ENCODE measurements around the gene RCN2. TPM values are rescaled to one million over a fixed set of nuclear protein-coding genes. Genes with fewer than 3 reads are reported as not detected.

RCN2 gene
- polyA plus RNA-seq, 4 donors, result 217 to 260 (median 257) TPM

- DNase-seq (ENCODE audit: low read depth in 4 of 4, low spot score in 3 of 4), result no peak
Observed at GRCh38 chr15:76972389-76973361, 41.1 kb downstream of the RCN2 start.

DNA sequence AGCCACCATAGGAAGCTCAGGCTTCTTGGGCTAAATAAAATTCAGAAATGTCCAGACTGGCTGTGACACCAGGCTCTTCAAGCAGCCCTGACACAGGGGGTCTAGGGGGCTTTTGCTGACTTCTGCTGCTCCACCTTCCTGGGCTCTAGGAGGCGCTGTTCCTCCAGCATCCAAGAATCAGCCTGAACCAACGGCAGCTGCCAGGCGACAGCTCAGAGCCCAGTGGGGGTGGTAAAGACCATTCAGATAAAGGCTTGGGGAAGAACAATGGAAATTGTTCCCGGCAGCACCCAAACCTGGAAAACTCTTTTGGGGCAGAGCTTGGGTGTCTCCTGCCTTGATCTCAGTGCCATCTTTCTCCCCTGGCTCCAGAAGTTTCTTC, 41.8 kb downstream of the RCN2 start:
- DNase-seq (ENCODE audit: low read depth in 4 of 4, low spot score in 3 of 4), result no peak

GRCh38 chr15:76973906-76974305, 42.4 kb downstream of the RCN2 start:
- no peak for DNase-seq (ENCODE audit: low read depth in 4 of 4, low spot score in 3 of 4)

DNA sequence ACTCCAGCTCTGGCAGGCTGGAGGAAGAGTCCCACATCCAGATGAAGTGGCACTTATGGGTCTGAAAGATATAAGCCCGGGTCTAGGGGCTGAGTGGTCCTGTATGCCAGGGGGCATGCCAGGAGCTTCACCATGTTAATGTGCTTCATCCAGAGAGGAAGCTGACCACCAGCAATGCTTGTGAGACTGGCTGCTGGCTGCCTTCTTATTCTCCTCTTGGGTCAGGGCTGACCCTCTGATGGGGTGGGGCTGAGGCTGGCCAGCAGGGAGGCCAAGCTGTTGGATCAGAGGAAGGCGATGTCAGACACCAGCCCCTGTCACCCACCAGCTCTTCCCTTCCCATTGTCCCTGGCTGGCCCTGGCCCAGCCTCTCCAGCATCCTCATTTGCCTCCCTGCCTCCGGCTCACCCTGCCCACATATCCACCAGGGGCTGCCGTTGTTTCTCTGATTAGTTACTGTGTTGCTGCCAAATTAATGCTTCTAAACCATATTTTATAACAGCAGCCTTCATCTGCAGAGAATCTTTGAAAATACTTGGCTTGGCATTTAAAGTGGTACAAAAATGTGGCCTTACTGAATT, 43.0 kb downstream of the RCN2 start:
- DNase-seq (ENCODE audit: low read depth in 4 of 4, low spot score in 3 of 4), result no peak

- DNase-seq (ENCODE audit: low read depth in 4 of 4, low spot score in 3 of 4), result no peak
Observed at GRCh38 chr15:76976141-76976540, 44.6 kb downstream of the RCN2 start.

DNA sequence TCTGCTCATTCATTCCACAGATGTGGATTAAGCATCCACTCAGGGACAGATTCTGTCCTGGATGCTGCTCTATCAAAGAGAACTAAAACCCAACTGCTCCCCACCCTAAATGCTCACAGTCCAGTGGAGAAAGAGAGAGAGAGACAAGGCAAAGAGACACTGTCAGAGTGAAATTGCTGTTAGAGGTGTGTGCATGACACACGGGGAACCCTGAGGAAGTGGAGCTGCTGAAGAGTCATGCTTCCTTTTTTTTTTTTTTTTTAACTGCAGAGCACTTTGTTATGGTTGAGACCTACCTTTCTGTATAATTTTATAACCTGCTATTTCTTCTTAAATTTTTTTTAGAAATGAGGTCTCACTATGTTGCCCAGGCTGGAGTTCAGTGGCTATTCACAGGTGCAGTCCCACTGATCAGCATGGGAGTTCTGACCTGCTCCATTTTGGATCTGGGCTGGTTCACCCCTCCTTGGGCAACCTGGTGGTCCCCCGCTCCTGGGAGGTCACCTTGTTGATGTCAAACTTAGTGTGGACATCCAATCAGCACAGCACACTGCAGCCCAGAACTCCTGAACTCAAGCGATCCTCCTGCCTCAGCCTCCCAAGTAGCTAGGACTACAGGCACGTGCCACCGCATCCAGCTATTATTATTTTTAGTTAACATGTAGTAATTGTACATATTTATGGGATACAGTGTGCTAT, 45.2 kb downstream of the RCN2 start:
- DNase-seq (ENCODE audit: low read depth in 4 of 4, low spot score in 3 of 4), result no peak

DNA sequence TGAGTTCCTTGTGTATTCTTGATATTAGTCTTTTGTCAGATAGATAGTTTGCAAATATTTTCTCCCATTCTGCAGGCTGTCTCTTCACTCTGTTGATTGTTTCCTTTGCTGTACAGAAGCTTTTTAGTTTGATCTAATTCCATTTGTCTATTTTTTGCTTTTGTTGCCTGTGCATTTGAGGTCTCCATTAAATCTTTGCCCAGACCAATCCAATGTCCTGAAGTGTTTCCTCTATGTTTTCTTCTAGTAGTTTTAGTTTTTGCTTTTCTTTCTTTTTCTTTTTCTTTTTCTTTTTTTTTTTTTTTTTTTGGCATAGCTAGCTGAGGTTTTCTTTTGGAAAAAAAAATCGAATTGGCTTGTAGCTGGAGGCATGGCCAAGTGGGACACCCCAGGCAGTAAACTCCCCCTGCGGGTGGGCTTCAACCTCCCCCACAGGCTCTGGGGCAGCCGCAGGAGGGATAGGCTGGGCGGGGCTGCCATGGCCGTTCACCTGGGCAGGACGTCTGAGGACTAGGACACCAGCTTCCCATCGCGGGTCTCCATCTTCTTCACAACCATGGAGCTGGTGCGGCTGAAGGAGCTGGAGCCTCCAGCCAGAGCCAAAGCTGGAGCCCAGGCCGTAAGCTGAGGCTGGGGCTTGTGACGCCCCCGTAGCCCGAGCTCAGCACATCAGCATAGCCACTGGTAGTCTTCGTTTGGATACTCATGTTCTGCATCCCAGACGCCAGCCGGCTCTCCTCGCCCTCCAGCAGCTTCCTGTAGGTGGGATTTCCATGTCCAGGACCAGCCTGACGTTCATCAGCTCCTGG, 47.2 kb downstream of the RCN2 start:
- no peak for DNase-seq (ENCODE audit: low read depth in 4 of 4, low spot score in 3 of 4)

- DNase-seq (ENCODE audit: low read depth in 4 of 4, low spot score in 3 of 4), result no peak
Observed at GRCh38 chr15:76979331-76979925, 47.9 kb downstream of the RCN2 start.

DNA sequence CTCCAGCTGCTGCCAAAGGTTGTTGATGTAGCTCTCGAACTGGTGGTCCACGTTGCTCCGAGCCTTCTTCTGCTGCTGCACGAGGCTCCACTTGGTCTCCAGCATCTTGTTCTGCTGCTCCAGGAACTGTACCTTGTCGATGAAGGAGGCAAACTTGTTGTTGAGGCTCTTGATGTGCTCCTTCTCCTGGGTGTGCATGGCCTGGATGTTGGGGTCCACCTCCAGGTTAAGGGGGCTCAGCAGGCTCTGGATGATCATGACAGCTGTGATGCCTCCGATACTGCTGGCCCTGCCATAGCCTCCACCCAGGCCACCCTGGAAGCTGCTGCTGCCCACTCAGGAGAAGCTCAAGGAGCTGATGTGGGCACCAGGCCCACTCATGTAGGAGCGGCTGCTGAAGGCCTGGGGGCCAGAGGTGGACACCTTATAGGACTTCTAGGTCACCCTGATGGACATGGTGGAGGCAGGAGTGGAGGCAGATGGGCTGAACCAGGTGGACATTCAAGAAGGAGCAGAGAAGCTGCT, 48.5 kb downstream of the RCN2 start:
- no peak for DNase-seq (ENCODE audit: low read depth in 4 of 4, low spot score in 3 of 4)

DNA sequence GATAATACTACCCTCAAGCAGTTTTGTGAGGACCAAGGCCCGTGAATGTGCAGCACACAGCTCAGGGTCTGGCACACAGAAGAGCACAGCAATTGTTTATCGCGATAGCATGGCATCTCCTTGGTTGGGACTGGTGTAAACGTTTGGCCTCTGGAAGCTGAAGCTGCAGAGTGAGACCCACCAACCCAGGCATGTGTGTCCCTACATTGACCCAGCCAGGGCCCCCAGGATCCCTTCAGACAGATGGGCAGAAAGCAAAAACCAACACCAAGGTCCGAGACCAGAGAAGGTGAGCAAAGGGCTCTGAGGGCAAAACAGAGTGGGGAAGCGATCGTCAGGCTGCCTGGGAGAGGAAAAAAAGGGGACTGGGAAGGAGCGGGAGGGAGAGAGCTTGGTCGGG, 50.8 kb downstream of the RCN2 start:
- no peak for DNase-seq (ENCODE audit: low read depth in 4 of 4, low spot score in 3 of 4)

GRCh38 chr15:76982756-76983155, 51.2 kb downstream of the RCN2 start:
- no peak for DNase-seq (ENCODE audit: low read depth in 4 of 4, low spot score in 3 of 4)

- no peak for DNase-seq (ENCODE audit: low read depth in 4 of 4, low spot score in 3 of 4)
Observed at GRCh38 chr15:76983590-76984375, 52.2 kb downstream of the RCN2 start.

DNA sequence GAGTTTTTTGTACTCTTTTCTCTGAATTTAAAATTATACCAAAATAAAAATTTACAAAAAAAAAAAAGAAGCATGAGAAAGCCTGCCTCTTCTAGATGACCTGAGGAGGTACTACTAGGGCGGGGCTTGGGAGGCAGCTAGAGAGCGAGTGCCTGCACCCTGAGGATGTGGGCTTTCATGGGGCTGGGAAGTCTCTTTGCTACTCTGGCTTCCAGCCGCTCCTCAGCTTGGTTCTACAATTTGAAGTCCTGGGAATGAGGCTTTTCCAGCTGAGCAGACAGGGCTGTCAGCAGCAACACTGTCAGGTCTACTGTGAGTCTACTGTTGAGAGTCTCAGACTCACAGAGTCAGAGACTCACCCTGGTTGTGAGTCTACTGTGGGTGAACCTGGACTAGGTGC, 55.2 kb downstream of the RCN2 start:
- no peak for DNase-seq (ENCODE audit: low read depth in 4 of 4, low spot score in 3 of 4)

GRCh38 chr15:76987276-76987675, 55.7 kb downstream of the RCN2 start:
- no peak for DNase-seq (ENCODE audit: low read depth in 4 of 4, low spot score in 3 of 4)

GRCh38 chr15:76987896-76988860, 56.6 kb downstream of the RCN2 start:
- no peak for DNase-seq (ENCODE audit: low read depth in 4 of 4, low spot score in 3 of 4)

- DNase-seq (ENCODE audit: low read depth in 4 of 4, low spot score in 3 of 4), result no peak
Observed at GRCh38 chr15:76988867-76989780, 57.6 kb downstream of the RCN2 start.

GRCh38 chr15:76991048-76991447, 59.5 kb downstream of the RCN2 start:
- no peak for DNase-seq (ENCODE audit: low read depth in 4 of 4, low spot score in 3 of 4)
